GM21515 (cell line): Measurements from ENCODE around the gene ATG9A.

Experiments
- ATAC-seq: cut with Tn5 transposase; IDR thresholded peaks from one replicate; pipeline ENCODE4 v1.9.1; 2021; ENCODE audit not compliant: unreplicated experiment

Gene ATG9A

DNA sequence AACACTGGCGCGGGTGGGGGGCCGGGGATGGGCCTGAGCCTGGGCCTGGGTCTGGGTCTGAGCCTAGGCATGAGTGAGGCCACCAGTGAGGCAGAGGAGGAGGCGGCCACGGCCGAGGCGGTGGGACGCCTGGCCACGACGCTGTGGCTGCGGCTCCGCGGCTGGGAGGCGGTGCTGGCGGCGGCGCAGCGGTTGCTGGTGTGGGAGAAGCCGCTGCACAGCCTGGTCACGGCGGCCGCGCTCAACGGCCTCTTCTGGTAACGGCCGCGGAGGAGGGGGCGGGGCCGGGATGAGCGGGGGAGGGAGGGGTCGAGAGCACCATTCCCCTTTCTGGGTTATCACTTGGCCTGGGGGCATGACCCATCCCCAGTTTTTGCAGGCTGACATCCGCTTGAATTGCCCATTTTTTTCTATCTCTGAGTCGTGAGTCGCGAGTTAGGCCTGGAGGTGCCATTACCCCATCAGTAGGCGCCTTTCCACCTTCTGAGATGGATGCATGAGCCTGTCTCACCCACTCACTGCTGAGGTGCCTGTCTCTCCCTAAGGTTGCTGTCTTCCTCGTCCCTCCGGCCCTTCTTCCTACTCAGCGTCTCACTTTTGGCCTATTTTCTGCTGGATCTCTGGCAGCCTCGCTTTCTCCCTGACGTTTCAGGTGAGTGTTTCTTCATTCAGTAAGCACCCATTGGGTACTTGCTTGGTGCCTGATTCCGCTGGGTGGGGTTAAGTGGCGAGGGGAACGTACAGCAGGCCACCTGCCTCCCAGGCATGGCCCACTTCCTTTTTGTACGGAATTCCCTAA is 50.9 kb downstream of the ATG9A start:
- peak; percentile 15 for ATAC-seq

- peak; percentile 45 for ATAC-seq
Observed at GRCh38 chr2:219177552-219178376, 51.7 kb downstream of the ATG9A start, which contains the start of gene RETREG2. Gene RETREG2 (plus strand): TSS chr2:219178275. CDS start chr2:219178353, 78 bp downstream.

DNA sequence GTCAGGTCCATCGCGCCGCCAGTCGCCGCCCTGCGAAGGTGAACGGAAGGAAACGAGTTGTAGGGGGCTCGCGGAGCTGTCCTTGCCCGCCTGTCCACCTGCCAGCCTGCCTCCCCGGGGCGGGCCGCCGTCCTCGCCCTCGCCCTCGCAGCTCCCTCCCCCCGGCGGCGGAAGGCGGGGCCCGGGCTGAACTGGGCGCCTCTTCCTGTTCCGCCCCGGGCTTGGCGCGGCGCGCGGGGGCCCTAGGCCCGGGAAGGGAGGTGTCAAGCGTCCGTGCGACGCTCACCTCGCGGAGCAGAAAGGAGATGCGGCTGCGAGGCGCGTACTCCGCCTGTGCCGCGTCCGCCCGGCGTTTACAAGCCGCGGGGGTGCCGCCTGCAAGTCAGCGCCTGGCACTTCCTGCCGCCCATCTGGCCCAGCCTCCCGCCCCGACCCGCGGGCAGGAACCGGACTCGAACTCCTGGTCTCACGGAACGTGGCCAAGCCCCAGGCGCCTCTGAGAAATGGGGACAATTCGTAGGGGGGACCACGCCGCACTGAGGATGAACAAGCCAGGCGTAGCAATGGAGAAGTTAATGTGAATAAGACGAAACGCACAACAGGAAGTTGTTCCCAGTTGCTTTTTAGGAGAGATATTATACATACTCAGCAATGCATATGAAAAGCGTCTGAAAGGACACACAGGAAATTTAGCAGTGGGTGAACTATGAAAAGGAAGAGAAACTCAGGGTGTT is 52.5 kb downstream of the ATG9A start, which contains the start of gene CNPPD1:
CNPPD1 (minus strand) TSS at position 108 of the 734 bp plus-strand sequence; CDS start at position 11, 97 bp downstream.
- peak; percentile 57 for ATAC-seq

DNA sequence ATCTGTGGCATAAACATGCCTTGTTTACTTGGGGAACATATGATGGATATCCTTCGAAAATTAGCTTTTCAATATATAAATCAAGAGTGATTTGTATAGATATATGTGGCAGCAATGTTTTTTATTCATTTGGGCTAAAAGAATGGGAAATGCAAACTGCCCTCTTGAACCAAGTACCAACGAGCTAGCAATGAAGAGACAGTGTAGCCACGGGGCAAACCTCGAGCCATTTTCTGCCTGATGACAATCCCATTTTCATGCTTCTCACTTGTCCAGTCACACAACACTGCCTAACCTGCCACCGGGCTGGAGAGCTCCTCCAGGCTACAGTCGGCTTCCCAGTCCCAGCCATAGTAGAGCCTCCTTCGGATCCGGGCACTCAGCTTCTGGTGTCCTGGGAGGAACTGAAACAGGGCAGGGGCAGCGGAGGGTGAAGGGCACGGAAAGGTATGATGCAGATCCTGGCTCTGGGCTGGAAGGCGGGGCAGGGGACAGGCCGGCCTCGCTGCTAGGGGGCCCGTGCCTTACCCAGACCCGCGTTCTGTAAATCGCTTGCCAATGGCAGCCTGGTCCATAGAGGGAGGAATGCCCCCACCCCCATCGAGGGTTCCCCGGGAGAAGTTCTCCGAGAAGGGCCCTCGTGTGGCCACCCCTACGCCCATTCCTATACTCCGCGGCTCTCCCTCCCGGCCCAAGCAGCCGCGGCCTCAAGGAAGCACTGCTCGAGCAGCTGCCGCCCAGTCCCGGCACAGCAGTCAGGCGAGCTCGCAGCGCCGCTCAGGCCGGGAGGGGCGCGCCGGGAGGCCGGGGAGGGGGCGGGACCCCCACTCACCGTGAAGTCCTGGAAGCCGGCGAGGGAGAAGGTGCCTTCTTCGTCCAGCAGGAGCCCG is 53.3 kb downstream of the ATG9A start:
- peak; percentile 18 for ATAC-seq

DNA sequence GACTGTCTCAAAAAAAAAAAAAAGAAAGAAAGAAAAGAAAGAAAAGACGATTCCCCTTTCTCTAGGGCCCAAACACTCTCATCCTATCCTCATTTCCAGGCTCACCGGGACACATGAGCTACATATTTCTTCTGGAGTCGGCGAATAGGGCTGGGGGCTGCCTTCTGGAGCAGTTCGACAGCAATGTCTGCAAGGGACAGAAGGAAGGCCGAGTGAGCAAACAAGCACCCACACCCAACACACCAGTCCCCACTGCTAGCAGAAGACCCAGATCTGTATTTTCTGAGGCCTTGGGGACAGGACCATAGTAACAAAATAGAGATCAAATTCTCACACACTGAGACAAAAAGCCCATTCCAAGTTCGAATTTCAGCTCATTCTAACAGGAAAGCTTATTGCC is 54.0 kb downstream of the ATG9A start:
- no peak for ATAC-seq

- no peak for ATAC-seq
Observed at GRCh38 chr2:219174801-219175200, 54.6 kb downstream of the ATG9A start.

GRCh38 chr2:219174146-219174545 is 55.3 kb downstream of the ATG9A start:
- ATAC-seq: no peak

DNA sequence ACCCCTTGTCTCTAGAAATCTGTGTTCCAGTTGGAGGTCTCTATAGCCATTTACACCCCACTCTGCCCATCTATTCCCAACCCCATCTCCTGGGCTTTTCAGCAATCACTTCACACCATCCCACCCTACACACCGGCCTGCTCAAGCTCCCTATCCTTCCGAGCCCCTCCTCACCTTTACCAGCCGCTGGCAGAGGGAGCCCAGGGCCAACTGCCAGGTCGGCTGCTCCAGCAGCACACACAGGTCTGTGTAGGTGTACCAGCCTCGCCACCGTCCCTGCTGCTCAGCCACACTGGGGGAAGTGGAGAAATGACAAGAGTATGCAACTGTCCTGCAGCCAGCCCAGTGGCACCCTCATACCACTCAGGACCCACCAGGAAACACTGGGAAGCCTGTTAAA is 56.3 kb downstream of the ATG9A start:
- ATAC-seq: no peak

- no peak for ATAC-seq
Observed at GRCh38 chr2:219172231-219173154, 56.9 kb downstream of the ATG9A start.

GRCh38 chr2:219171231-219171651 is 58.2 kb downstream of the ATG9A start:
- ATAC-seq: no peak

GRCh38 chr2:219169930-219170654 is 59.3 kb downstream of the ATG9A start, which contains the start of gene SLC23A3:
Gene SLC23A3 (minus strand): TSS chr2:219170029. CDS start chr2:219169984, 45 bp downstream.
- ATAC-seq: no peak
